Small intestine (tissue), 7 donors: ENCODE results near the gene ZFP36L2. TPM values are rescaled to one million over a fixed set of nuclear protein-coding genes. Genes with fewer than 3 reads are reported as not detected.

Experiments used
- DNase-seq, 2 donors: peaks; one replicate each; pipeline versions ENCODE4 v3.0.0 to v3.0.0-alpha.2; 2013
- FAIRE-seq: peaks from 2 replicates; lab custom pipeline; 2012; peaks lifted over from hg19 to GRCh38; lab: Jason Lieb, UNC
- H3K27ac ChIP-seq, 3 donors: one replicate each; pipeline ENCODE4 v1.5.1; 2013; ENCODE audit warnings: low read length in 2 of 3, mild to moderate bottlenecking in 2 of 3, control low read depth in 1 of 3, inconsistent platforms in 1 of 3, low read depth in 1 of 3, moderate library complexity in 1 of 3
- H3K27me3 ChIP-seq, 3 donors: one replicate each; pipeline ENCODE4 v1.6.1; 2013; ENCODE audit warnings: low read length in 3 of 3, inconsistent platforms in 1 of 3; ENCODE audit not compliant: control insufficient read depth in 3 of 3, insufficient read depth in 3 of 3
- H3K36me3 ChIP-seq, 3 donors: one replicate each; pipeline ENCODE4 v1.6.1; 2013; ENCODE audit warnings: low read length in 3 of 3, inconsistent platforms in 1 of 3, low read depth in 1 of 3, mild to moderate bottlenecking in 1 of 3, moderate library complexity in 1 of 3; ENCODE audit not compliant: control insufficient read depth in 3 of 3, insufficient read depth in 2 of 3
- H3K4me1 ChIP-seq, 3 donors: one replicate each; pipeline ENCODE4 v1.6.1; 2013; ENCODE audit warnings: low read length in 2 of 3, inconsistent platforms in 1 of 3, low read depth in 1 of 3, mild to moderate bottlenecking in 1 of 3, moderate library complexity in 1 of 3; ENCODE audit not compliant: control insufficient read depth in 3 of 3, insufficient read depth in 2 of 3
- H3K4me3 ChIP-seq, 3 donors: one replicate each; pipeline ENCODE4 v1.5.1; 2013; ENCODE audit warnings: low read length in 3 of 3, control low read depth in 1 of 3, inconsistent platforms in 1 of 3, low read depth in 1 of 3, mild to moderate bottlenecking in 1 of 3, moderate library complexity in 1 of 3
- H3K9me3 ChIP-seq, 2 donors: one replicate each; pipeline ENCODE4 v1.6.1; 2013; ENCODE audit warnings: low read depth in 1 of 2, low read length in 1 of 2; ENCODE audit not compliant: control insufficient read depth in 2 of 2, insufficient read depth in 1 of 2
- WGBS, 3 donors: extraction: QIAGEN DNeasy Blood & Tissue Kit; methylation state at CpG; one replicate each; pipeline ENCODE4 v1.1.7; 2013; 5-methylcytosine and 5-hydroxymethylcytosine counted together
- polyA plus RNA-seq, 4 donors: library from polyadenylated mRNA; stranded (reverse) in 3 of 4; unstranded in 1 of 4; fragments of 200-250 nt in 3 of 4; fragments of 120-200 nt in 1 of 4; gene quantifications; one replicate each; pipeline versions ENCODE4 v1.2.1 to v1.2.3, GENCODE V29; 2013
- donor health status: healthy with polysubstance abuse.
- donor health status: control.
- donor health status: control.
- donor health status: Bipolar disorder and iron deficiency.
- donor health status: healthy.

The ZFP36L2 gene
- polyA plus RNA-seq, 4 donors, result 62.1 to 331 (median 98.8) TPM

- WGBS, 3 donors, result 92 to 94% (median 93%) methylated on average over 5 of the region's 5 CpGs
- H3K4me1 ChIP-seq, result peaks cover 0 to 48% (median 15%) of the 10 kb centered on the region in 3 donors
- H3K27ac ChIP-seq, result no peak overlapping the region
- H3K9me3 ChIP-seq, result no peaks in the 10 kb centered on the region
- H3K4me3 ChIP-seq, result no peak overlapping the region
- H3K36me3 ChIP-seq, result peaks cover 0 to 21% (median 0%) of the 10 kb centered on the region in 3 donors
- DNase-seq (no peak), FAIRE-seq (no peak)
- H3K27me3 ChIP-seq, result no peaks in the 10 kb centered on the region
Observed at GRCh38 chr2:43214253-43214652, 12.2 kb downstream of the ZFP36L2 start.

DNA sequence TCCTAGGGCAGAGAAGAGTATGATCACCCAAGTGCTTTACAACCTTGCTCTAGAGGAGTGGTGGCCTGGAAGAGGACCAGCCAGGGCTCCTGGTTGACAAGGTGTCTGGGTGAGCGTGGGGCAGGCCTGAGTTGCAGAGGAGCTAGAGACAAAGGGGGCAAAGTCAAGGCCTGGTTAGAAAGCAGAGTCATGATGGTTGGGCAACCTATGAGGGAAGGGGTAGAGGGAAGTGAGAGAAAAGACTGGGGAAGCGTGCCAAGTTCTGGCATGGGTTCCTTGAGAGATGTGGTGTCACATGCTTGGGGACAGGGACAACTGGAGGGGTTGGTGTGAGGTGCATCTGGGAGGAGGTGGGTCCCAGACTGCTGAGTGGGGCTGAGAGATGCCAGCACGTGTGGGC is 13.5 kb downstream of the ZFP36L2 start:
- Histone ChIP-seq H3K9me3 (no peaks in the 10 kb centered on the region), H3K27ac (peak overlapping the region in 2 of 3 donors; percentile 32 to 61), H3K27me3 (no peaks in the 10 kb centered on the region), H3K36me3 (peaks cover 0 to 21% (median 0%) of the 10 kb centered on the region in 3 donors), H3K4me3 (no peak overlapping the region), H3K4me1 (peaks cover 0 to 35% (median 6%) of the 10 kb centered on the region in 3 donors)
- no peak for FAIRE-seq
- peak; percentile 67 to 75 for DNase-seq
- 36 to 71% (median 48%) methylated on average over 3 of the region's 3 CpGs for WGBS, 3 donors

DNA sequence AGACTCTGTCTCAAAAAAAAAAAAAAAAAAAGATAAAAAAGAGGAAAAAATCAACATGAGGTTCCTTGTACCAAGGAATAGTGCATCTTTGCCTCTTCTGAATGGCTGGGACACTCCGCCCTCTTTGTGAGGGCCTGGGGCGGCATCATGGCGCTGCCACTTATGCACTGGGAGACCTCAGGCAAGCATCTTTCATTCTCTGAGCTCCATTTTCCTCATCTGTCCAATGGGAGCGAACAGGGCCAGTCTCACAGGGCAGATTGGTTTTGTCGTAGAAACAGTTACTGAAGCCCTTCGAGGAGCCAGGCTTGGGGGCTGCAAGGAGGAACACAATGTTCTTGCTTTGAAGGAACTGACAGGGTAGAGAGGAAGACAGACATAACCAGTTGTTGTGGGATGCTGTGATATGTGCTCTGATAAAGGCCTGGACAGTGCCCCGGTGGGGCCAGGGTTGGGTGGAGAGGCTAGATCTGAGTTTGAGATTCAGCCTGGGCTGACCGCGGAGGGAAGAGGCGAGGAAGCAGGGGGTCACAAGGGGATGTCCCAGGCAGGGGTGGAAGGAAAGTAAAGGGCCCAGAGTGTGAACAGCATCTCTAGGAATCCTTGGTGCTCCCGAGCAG is 14.1 kb downstream of the ZFP36L2 start:
- H3K27ac ChIP-seq, result peak overlapping the region in 2 of 3 donors; percentile 2 to 61
- FAIRE-seq (no peak), DNase-seq (no peak)
- 89 to 93% (median 92%) methylated on average over 11 of the region's 11 CpGs for WGBS, 3 donors
- H3K27me3 ChIP-seq, result no peaks in the 10 kb centered on the region
- H3K36me3 ChIP-seq, result peaks cover 0 to 24% (median 0%) of the 10 kb centered on the region in 3 donors
- no peak overlapping the region for H3K4me3 ChIP-seq
- peaks cover 0 to 29% (median under 1%) of the 10 kb centered on the region in 3 donors for H3K4me1 ChIP-seq
- H3K9me3 ChIP-seq, result no peaks in the 10 kb centered on the region

DNA sequence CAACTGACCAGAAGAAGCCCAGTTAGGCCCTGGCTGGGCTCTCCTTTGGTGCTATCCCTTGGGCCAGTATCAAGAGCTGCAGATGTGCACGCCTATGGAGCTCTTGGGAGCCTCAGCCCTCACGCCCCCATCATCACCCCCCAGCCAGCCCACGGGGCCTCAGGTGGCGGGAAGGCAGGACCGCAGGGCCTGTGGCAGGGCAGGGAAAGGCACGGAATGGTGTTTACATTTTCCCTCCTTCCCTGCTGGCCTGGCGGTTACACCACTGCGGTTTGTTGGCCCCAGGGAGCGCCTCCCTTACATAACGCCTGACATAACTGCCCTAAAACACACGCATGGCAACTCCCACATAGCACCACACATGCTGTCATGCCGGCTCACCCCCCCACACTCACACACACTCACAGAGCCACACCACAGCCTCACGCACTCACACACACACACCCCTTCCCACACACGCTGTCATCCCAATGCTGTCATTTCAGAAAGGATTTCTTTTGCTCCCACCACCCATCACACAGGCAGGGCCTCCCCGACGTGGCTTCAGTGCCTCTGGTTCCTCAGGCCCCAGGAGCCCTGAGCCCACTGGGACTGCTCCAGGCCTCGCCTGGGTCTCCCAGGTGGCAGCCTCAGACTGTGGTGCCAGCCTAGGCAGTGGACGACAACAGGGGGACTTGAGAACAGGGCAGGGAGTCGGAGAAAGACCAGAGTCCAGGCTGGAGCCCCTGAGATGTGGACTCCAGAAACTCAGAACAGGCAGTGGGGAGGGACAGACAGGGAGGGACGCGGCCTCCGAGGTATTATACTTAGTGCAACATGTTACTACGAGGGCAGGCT is 15.7 kb downstream of the ZFP36L2 start:
- 67 to 85% (median 80%) methylated on average over 23 of the region's 23 CpGs for WGBS, 3 donors
- no peak for FAIRE-seq

GRCh38 chr2:43210125-43210466 is 16.3 kb downstream of the ZFP36L2 start:
- 86 to 89% (median 89%) methylated on average over 6 of the region's 6 CpGs for WGBS, 3 donors
- Histone ChIP-seq H3K27me3 (no peaks in the 10 kb centered on the region), H3K9me3 (no peaks in the 10 kb centered on the region), H3K36me3 (peaks cover 0 to 24% (median 0%) of the 10 kb centered on the region in 3 donors), H3K4me1 (peaks cover 0 to 25% (median 0%) of the 10 kb centered on the region in 3 donors), H3K27ac (peak overlapping the region in 2 of 3 donors; percentile 36 to 48), H3K4me3 (no peak overlapping the region)
- DNase-seq, result no peak
- FAIRE-seq, result no peak

More for the DNA sequence above, 15.7 kb downstream of the ZFP36L2 start:
- Histone ChIP-seq H3K4me3 (no peak overlapping the region), H3K4me1 (peaks cover 0 to 28% (median 0%) of the 10 kb centered on the region in 3 donors), H3K9me3 (no peaks in the 10 kb centered on the region), H3K27me3 (no peaks in the 10 kb centered on the region), H3K27ac (peak overlapping the region in 2 of 3 donors; percentile 64 to 68), H3K36me3 (peaks cover 0 to 24% (median 0%) of the 10 kb centered on the region in 3 donors)
- peak in 1 of 2 donors; percentile 74 for DNase-seq

DNA sequence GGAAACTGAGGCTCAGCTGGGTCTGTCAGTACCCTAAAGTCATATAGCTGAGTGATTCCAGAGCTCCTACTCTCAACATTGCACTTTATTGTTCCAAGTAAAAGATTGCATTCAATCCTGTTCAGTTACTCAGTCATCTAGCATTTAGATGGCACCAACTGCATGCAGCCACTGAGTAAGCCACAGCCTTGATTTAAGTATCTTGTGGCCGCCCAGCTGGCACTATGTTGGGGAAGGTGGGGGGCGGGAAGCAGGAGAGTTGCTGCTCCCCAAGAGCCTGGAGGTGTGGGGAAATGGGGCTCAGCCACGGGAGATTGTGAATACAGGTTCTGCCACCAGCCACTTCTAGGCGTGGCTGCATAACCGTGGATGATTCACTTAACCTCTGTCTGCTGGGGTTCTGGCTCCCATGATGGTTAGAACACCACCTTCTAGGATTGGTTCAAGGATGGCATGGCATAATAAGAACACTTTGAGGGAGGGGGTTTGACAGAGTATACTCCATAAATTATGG is 17.1 kb downstream of the ZFP36L2 start:
- H3K4me3 ChIP-seq, result no peak overlapping the region
- peaks cover 0 to 21% (median 0%) of the 10 kb centered on the region in 3 donors for H3K36me3 ChIP-seq
- DNase-seq (peak in 1 of 2 donors; percentile 38), FAIRE-seq (no peak)
- 61 to 81% (median 71%) methylated on average over 5 of the region's 5 CpGs for WGBS, 3 donors
- H3K9me3 ChIP-seq, result no peaks in the 10 kb centered on the region
- H3K4me1 ChIP-seq, result peaks cover 0 to 25% (median 0%) of the 10 kb centered on the region in 3 donors
- H3K27ac ChIP-seq, result no peak overlapping the region
- no peaks in the 10 kb centered on the region for H3K27me3 ChIP-seq

- Histone ChIP-seq H3K27me3 (no peaks in the 10 kb centered on the region), H3K27ac (no peak overlapping the region), H3K4me1 (peaks cover 0 to 18% (median 0%) of the 10 kb centered on the region in 3 donors), H3K36me3 (peaks cover 0 to 20% (median 0%) of the 10 kb centered on the region in 3 donors), H3K4me3 (no peak overlapping the region), H3K9me3 (no peaks in the 10 kb centered on the region)
- peak in 1 of 2 donors; percentile 74 for DNase-seq
- no peak for FAIRE-seq
- 59 to 78% (median 67%) methylated on average over 9 of the region's 9 CpGs for WGBS, 3 donors
Observed at GRCh38 chr2:43207553-43208300, 18.7 kb downstream of the ZFP36L2 start.

GRCh38 chr2:43206602-43207001 is 19.8 kb downstream of the ZFP36L2 start:
- H3K36me3 ChIP-seq, result peaks cover 0 to 12% (median 0%) of the 10 kb centered on the region in 3 donors
- FAIRE-seq (no peak), DNase-seq (no peak)
- no peaks in the 10 kb centered on the region for H3K27me3 ChIP-seq
- H3K4me1 ChIP-seq, result peaks cover 0 to 14% (median 0%) of the 10 kb centered on the region in 3 donors
- H3K27ac ChIP-seq, result no peak overlapping the region
- H3K9me3 ChIP-seq, result no peaks in the 10 kb centered on the region
- no peak overlapping the region for H3K4me3 ChIP-seq
- WGBS, 3 donors, result 97 to 98% (median 98%) methylated on average over 7 of the region's 7 CpGs
